ENCODE results near the gene RDH5.

RDH5 gene, protein sequence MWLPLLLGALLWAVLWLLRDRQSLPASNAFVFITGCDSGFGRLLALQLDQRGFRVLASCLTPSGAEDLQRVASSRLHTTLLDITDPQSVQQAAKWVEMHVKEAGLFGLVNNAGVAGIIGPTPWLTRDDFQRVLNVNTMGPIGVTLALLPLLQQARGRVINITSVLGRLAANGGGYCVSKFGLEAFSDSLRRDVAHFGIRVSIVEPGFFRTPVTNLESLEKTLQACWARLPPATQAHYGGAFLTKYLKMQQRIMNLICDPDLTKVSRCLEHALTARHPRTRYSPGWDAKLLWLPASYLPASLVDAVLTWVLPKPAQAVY

DNA sequence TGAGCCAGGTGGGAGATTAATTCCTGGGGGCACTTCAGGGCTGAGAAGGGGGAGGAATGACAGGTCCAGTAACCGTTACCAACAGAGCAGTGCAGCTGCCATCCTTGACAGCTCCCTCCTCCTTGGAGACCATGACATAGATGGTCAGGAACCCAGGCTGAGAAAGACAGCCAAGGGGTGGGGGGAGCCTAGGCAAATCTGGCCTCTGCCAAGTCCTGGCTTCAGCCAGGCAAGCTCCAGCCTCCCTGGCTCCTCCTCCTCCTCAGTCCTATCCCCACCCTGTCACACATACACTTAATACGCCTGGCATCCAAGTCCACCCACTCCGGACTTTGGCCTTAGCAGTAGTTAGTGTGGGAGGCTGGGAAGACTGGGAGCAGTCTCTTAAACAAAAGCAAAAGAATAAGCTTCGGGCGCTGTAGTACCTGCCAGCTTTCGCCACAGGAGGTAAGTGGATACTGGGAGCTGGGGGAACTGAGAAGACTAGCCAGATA, at the start of gene RDH5:
RDH5 (plus strand) TSS at position 323 of the 494 bp plus-strand sequence. CDS start 792 bp downstream, outside the sequence.
- no peak for DNase-seq

GRCh38 chr12:55671746-55672145, 48.4 kb upstream of the RDH5 start:
- DNase-seq: no peak

DNA sequence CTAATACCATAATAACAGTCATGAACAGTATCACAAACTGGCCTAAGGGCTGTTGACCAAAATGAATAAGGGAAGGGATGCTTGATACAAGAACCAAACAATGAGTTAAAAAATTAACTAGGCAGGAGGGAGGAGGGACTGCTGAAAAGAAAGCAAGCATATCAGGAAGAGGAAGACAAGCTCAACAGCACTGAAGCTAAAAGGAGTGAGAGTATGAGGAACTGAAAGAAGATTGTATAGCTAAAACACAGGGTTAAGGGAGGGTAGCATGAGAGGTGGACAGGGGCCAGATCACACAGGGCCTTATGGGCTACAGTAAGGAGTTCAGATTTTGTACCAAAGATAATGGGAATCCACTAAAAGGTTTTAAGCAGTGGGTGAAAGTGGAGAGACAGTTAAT, 46.6 kb upstream of the RDH5 start:
- no peak for DNase-seq

- peak in 1 of 2 donors; percentile 22 for DNase-seq
Measured at GRCh38 chr12:55675666-55676065, 44.5 kb upstream of the RDH5 start.

GRCh38 chr12:55676707-55677106, 43.5 kb upstream of the RDH5 start:
- no peak for DNase-seq

DNA sequence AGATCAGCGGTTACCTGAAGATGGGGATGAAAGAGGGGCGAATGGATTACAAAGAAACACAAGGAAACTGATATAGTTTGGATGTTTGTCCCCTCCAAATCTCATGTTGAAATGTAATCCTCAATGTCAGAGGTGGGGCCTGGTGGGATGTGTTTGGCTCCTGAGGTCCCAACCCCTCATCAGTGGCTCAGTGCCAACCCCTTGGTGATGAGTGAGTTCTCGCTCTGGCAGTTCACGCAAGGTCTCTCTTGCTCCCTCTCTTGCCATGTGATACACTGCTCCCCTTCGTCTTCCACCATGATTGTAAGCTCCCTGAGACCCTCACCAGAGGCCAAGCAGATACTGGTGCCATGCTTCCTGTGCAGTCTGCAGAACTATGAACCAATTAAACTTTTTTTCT, 40.5 kb upstream of the RDH5 start:
- DNase-seq: no peak

GRCh38 chr12:55681142-55682077, 38.8 kb upstream of the RDH5 start:
- DNase-seq: no peak

DNA sequence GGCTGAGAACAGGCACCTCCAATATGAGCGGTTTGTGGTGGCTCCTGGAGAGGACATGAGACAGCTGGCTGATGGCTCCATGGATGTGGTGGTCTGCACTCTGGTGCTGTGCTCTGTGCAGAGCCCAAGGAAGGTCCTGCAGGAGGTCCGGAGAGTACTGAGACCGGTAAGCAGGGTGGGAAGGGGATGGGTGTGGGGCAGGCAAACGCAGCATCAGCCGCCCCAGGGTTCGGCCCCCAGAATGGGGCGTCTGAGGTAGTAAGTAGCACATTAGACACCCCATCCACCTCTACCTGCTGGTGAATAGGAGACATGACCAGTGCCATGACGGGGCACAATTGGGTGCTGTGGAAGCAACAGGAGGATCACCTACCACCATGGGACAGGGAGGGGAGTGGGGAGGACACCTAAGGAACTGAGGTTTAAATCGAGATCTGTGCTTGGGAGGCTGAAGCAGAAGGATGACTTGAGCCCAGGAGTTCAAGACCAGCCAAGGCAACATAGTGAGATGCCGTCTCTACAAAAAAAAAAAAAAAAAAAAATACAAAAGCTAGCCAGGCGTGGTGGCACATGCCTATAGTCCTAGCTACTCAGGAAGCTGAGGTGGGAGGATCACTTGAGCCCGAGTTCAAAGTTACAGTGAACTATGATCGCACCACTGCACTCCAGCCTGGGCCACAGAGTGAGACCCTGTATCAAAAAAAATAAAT, 38.0 kb upstream of the RDH5 start:
- no peak for DNase-seq

- no peak for DNase-seq
Measured at GRCh38 chr12:55683676-55684075, 36.5 kb upstream of the RDH5 start.

GRCh38 chr12:55684761-55685370, 35.3 kb upstream of the RDH5 start:
- no peak for DNase-seq

DNA sequence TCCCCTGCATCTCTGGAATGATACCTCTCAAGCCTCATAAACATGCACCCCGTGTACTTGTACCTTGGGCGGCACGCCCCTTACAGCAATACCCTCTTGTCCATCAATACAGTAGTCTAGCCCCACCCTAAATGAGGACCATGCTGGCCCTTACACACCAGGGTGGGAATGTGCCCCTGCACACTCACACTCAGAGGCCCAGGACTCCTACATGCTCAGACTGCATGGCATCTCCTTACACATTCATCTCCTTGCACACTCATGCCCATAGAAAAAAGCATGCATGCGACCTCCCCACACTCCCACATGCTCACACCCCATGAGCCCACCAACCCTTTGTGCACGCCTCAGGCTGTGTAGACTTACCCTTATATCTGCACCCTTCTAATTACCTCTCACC, 34.5 kb upstream of the RDH5 start:
- DNase-seq: no peak

DNA sequence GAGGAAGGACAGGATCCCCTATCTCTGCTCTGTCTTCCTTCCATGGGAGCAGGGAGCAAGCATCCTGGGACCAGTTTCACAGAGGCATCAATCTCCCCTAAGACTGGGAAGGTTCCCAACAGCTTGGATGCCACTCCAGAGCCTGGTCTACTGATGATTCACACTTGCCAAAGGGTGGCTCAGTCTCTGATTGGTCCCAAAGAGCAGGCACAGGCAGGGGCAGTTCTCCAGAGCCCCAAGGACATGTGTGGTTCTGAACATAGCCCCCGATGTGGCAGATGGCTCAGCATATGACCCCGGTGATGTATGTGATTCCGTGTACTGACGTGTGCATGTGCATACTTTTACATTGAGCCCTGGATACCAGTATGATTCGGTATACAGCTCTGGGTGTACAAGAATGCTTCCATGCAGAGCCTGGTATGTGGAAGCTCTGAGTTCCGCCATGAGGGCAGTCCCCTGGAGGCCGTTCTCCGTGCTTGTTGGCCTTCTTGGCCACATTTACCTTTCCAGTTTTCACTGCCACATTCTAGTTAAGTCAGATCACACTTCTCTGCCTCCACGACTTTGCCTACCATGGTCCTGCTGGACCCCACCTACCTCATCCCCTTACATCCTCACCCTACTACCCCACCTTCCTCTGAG, 33.7 kb upstream of the RDH5 start:
- no peak for DNase-seq

- DNase-seq: no peak
Measured at GRCh38 chr12:55687746-55688145, 32.4 kb upstream of the RDH5 start.

DNA sequence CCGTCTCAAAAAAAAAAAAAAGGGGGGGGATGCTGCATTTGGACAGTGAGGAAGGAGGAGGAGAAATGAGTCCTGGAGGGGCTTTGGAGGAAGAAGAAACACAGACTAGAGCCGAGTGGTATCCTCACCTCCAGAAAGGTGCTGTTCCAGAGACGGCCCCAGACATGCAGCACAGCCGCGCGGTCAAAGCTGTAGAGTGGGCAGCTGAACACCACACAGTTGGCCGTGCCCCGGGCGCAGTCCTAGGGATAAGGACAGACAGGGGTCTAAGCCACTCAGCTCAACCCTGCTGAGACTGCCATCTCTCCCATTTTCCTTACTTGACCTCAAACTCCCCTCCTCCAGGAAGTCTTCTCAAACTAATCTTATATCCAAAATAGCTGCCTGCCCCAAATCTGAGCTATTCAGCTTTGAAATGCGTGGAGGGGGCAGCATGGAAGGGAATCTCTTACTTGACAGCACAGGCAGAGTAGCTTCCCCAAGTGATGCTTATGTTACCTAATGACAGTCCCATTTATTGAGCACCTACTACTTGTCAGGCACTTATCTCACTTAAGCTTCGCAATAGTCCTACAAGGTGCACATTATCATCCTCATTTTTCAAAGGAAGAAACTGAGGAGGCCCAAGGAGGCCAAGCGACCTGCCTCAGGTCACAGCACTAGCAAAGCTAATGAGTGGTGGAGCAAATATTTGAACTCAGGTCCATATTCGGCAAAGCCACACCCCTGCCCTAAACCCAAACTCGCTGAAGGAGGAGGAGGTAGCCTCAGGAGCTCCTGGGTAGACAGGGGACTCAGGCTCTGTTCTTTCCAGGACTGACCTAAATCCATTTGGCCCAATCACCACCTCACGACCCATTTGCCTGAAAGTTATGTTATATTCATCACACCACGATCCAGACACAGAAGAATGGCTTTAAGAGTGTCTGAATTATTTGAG, 31.2 kb upstream of the RDH5 start:
- DNase-seq: no peak

DNA sequence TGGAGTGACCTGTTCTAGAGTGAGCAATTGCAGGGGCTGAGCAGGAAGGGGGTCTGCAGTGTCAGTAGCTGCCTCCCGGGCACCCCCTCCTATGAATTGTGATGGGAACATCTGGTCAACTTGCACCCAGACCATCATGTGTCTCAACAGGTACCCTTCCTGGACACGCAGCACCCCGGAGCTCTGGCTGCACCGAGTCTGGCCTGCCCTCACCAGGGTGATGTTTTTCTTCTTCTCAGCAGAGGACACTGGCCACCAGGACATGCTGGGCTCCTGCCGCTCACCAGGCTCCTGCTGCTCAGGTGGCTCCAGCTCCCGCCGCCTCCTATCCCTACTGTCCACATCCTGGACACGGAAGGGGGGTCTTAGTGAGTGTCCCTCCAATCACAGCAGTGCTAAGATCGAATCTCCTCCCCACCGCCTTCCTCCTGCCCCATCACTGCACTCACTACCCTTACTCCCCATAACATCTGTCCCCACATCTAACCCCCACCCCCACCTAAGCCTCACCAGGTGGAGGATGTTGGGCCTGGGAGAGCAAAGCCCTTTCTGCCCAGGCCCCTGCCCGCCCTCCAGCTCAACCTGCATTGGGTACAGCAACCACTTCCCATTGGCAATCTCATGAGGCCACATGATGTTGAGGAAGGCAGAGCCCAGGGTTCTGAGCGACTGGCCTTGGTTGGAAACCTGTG, 27.4 kb upstream of the RDH5 start:
- DNase-seq: no peak

DNA sequence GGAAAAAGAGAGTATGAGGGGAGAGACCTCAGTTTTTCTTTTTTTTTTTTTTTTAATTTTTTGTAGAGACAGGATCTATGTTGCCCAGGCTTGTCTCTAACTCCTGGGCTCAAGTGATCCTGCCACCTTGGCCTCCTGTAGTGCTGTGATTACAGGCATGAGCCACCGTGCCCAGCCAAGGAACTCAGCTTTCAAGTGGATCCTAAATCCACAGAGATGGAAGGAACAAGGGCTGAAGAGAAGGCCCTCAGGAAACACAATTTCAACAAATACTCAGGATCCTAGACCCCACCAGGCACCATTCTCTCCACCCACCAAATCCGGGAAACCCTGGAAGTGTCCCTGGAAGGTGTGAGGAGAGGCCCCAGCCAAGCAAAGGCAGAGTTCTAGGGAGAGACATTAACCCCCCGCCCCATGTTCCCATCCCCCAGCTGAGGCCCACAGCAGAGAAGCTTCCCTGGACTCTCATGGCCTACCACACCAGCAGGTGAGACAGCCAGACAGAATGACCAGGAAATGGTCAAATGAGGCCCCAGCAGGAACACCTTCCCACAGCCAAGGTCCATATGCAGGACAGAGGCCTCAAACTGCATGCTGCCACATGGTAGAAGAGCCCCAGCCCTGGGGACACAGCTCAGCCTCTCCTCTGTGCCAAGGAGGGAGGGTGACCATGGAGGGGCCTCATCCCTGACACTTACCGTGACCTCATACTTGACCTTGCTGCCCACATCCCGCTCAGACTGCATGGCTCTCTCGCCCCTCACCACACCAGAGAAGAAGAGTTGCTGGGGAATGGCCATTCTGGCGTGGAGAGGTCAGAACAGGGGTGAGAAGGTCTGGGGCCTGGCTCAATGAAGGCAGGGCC, 26.6 kb upstream of the RDH5 start:
- DNase-seq: no peak

- no peak for DNase-seq
Measured at GRCh38 chr12:55694188-55694515, 26.0 kb upstream of the RDH5 start.

DNA sequence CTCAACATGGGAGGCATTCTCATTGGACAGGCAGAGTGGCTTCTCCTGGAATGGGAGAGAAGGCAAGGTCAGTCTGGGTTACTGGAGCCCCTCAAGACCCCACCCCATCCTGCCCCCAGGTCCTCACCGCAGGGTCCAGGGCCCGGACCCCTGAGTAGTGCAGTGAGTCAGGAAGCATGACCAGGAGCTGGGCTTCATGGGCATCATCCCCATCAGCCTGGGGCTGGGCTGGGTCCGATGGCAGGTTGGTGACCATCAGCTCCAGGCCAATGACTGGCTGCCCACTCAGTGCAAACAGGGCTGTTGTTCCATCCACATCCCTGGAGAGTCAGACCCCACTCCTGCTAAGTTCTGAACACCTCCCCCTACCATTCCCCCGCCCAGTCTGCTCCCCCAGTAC, 25.5 kb upstream of the RDH5 start:
- no peak for DNase-seq

DNA sequence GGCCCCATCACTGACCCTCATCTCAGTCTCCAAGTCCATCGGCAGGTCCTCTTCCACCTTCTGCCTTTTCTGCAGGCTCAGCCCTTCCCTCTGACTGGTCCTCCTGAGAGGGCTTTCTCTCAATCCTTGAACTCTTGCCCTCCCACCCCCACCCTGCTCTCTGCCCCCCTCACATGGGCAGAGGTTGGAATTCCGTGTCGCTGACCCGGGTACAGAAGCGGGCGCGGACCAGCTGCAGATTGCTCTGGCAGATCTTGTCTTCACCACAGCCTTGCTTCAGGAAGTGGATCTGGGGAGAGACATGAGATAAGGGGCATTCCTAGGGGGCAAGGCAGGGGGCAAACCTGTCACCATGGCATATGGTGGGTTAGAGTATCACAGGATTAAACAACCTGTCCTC, 24.8 kb upstream of the RDH5 start:
- DNase-seq: no peak

DNA sequence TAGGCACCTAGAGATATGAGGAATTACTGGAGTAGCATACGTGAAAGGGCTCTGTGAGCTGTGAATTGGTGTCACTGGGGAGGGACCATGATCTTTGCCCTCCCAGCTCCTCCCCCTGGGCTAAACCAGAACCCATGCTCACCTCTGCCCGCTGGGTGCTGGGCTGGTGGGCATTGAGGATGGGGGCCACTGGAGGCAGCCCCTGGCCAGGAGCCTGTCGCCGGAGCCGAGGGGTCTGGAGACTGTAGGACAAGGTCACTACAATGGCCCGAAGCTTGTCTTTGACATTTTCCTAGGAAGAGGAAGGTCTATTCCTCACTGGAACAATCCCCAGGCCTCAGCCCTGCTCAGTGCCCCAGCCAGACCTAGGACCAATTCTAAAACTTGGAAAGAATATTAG, 24.1 kb upstream of the RDH5 start:
- no peak for DNase-seq

Measured in CD4-positive, alpha-beta T cell treated with Interferon alpha-2 for 1 hour (primary cell).